GM21526 (cell line): ENCODE data around the gene JUND.
A peak's percentile ranks its signal among the peaks of the same experiment; 100 is the strongest.
"Not testable (repeated sequence)": the region's sequence is repeated elsewhere in the genome, so short reads cannot be mapped to it uniquely, and the experiment has no call there.

Experiments
- ATAC-seq: cut with Tn5 transposase; IDR thresholded peaks from one replicate; pipeline ENCODE4 v1.9.1; 2021; ENCODE audit warnings: moderate library complexity; ENCODE audit not compliant: unreplicated experiment, low FRiP score

Gene JUND

GRCh38 chr19:18281082-18282020, at the start of gene JUND:
TSS of gene JUND (minus strand) at chr19:18281622. CDS start at chr19:18281484, 138 bp downstream.
- ATAC-seq: peak; percentile 59

- no peak for ATAC-seq
Observed at GRCh38 chr19:18330868-18331267, 49.4 kb upstream of the JUND start.

GRCh38 chr19:18329035-18329376, 47.6 kb upstream of the JUND start:
- no peak for ATAC-seq

- peak; percentile 65 for ATAC-seq
Observed at GRCh38 chr19:18328340-18329034, 47.1 kb upstream of the JUND start.

- ATAC-seq: no peak
Observed at GRCh38 chr19:18326772-18327171, 45.4 kb upstream of the JUND start.

GRCh38 chr19:18324373-18324731, 42.9 kb upstream of the JUND start:
- not testable (repeated sequence) for ATAC-seq

- ATAC-seq: peak; percentile 79
Observed at GRCh38 chr19:18322759-18323460, 41.5 kb upstream of the JUND start, which contains the start of gene LSM4. TSS of gene LSM4 (minus strand) at chr19:18323076. CDS start at chr19:18323020, 56 bp downstream.

- ATAC-seq: no peak
Observed at GRCh38 chr19:18322318-18322758, 40.9 kb upstream of the JUND start.

- ATAC-seq: no peak
Observed at GRCh38 chr19:18321734-18322102, 40.3 kb upstream of the JUND start.

GRCh38 chr19:18320865-18321733, 39.7 kb upstream of the JUND start:
- ATAC-seq: no peak

GRCh38 chr19:18319591-18320135, 38.2 kb upstream of the JUND start:
- ATAC-seq: no peak

- no peak for ATAC-seq
Observed at GRCh38 chr19:18317961-18318800, 36.8 kb upstream of the JUND start.

- ATAC-seq: no peak
Observed at GRCh38 chr19:18313398-18313797, 32.0 kb upstream of the JUND start.

GRCh38 chr19:18312092-18312534, 30.7 kb upstream of the JUND start:
- no peak for ATAC-seq

- ATAC-seq: no peak
Observed at GRCh38 chr19:18311502-18312091, 30.2 kb upstream of the JUND start.

- ATAC-seq: no peak
Observed at GRCh38 chr19:18310966-18311365, 29.5 kb upstream of the JUND start.

GRCh38 chr19:18310118-18310909, 28.9 kb upstream of the JUND start:
- no peak for ATAC-seq
